ENCODE results near the gene UBXN6. TPM values are rescaled to one million over a fixed set of nuclear protein-coding genes. Genes with fewer than 3 reads are reported as not detected.

UBXN6 gene
- total RNA-seq, 3 donors from 2014 or later, result 57.2 to 73.1 (median 70.7) TPM

- H3K4me1 Mint-ChIP-seq (ENCODE audit: low read depth), result peaks cover 54% of the 10 kb centered on the region
- no peak for ATAC-seq
- H3K4me3 Mint-ChIP-seq, result peak overlapping the region; percentile 89
- no peak for DNase-seq
- H3K27me3 Mint-ChIP-seq (ENCODE audit: low read depth), result no peaks in the 10 kb centered on the region
- no peaks in the 10 kb centered on the region for H3K9me3 Mint-ChIP-seq
- H3K36me3 Mint-ChIP-seq (ENCODE audit: insufficient read depth), result peaks cover 4% of the 10 kb centered on the region
Measured at GRCh38 chr19:4401769-4402170, 55.8 kb downstream of the UBXN6 start.

GRCh38 chr19:4400135-4400936 lies 57.3 kb downstream of the UBXN6 start, which contains the start of gene SH3GL1:
SH3GL1 (minus strand) TSS chr19:4400547; CDS start chr19:4400368, 179 bp downstream.
- DNase-seq, result peak; percentile 94
- Mint-ChIP-seq H3K9me3 (no peaks in the 10 kb centered on the region), H3K4me1 (ENCODE audit: low read depth) (peaks cover 61% of the 10 kb centered on the region), H3K36me3 (ENCODE audit: insufficient read depth) (peaks cover 8% of the 10 kb centered on the region), H3K4me3 (peak within 1 kb of the TSS; percentile 89), H3K27me3 (ENCODE audit: low read depth) (no peaks in the 10 kb centered on the region)
- ATAC-seq, result peak; percentile 69 to 70

- H3K27me3 Mint-ChIP-seq (ENCODE audit: low read depth), result no peaks in the 10 kb centered on the region
- H3K4me3 Mint-ChIP-seq, result peak overlapping the region; percentile 89
- H3K4me1 Mint-ChIP-seq (ENCODE audit: low read depth), result peaks cover 64% of the 10 kb centered on the region
- H3K36me3 Mint-ChIP-seq (ENCODE audit: insufficient read depth), result peaks cover 9% of the 10 kb centered on the region
- ATAC-seq (peak; percentile 4 to 12), DNase-seq (no peak)
- no peaks in the 10 kb centered on the region for H3K9me3 Mint-ChIP-seq
Measured at GRCh38 chr19:4399812-4400134, 57.8 kb downstream of the UBXN6 start.

- Mint-ChIP-seq H3K4me3 (peak overlapping the region; percentile 16), H3K4me1 (ENCODE audit: low read depth) (peaks cover 62% of the 10 kb centered on the region), H3K9me3 (no peaks in the 10 kb centered on the region), H3K27me3 (ENCODE audit: low read depth) (no peaks in the 10 kb centered on the region), H3K36me3 (ENCODE audit: insufficient read depth) (peaks cover 15% of the 10 kb centered on the region)
- DNase-seq, result no peak
- ATAC-seq, result no peak
Measured at GRCh38 chr19:4396949-4397783, 60.4 kb downstream of the UBXN6 start.

Other genes with a start within 250 kb of the UBXN6 start
- gene EBI3, start 228.3 kb downstream of the UBXN6 start, total RNA-seq, result 10 to 100 TPM in 1 of 3 donors, 1 to 10 TPM in 2; 6.3 to 26.2 (median 9.9) TPM
- gene YJU2, start 210.7 kb downstream of the UBXN6 start, total RNA-seq, result 10 to 100 TPM; 59.7 to 60.7 (median 59.9) TPM
- gene SHD, start 178.5 kb downstream of the UBXN6 start, total RNA-seq, result not detected
- gene TMIGD2, start 155.4 kb downstream of the UBXN6 start, total RNA-seq, result 1 to 10 TPM; 1.9 to 2.7 (median 2.1) TPM
- gene FSD1, start 153.2 kb downstream of the UBXN6 start, total RNA-seq, result 10 to 100 TPM in 1 of 3 donors, 1 to 10 TPM in 2; 5.9 to 10.4 (median 9.1) TPM
- 10 to 100 TPM; 11.1 to 13.2 (median 12.8) TPM for gene STAP2, start 119.0 kb downstream of the UBXN6 start, total RNA-seq
- 10 to 100 TPM; 16.0 to 18.6 (median 18.1) TPM for gene MPND, start 114.2 kb downstream of the UBXN6 start, total RNA-seq
- gene SH3GL1, start 57.2 kb downstream of the UBXN6 start, total RNA-seq, result 10 to 100 TPM; 50.8 to 52.6 (median 52.2) TPM
- gene CHAF1A, start 55.2 kb downstream of the UBXN6 start, total RNA-seq, result 10 to 100 TPM; 59.1 to 81.0 (median 64.3) TPM
- gene HDGFL2, start 14.5 kb upstream of the UBXN6 start, total RNA-seq, result 10 to 100 TPM; 38.9 to 41.8 (median 40.7) TPM
- gene PLIN4, start 60.7 kb upstream of the UBXN6 start, total RNA-seq, result under 1 TPM in 1 of 3 donors, not detected in 2; 0.03 TPM
- under 1 TPM in 1 of 3 donors, not detected in 2; 0.10 TPM for gene PLIN5, start 77.4 kb upstream of the UBXN6 start, total RNA-seq
- gene LRG1, start 82.2 kb upstream of the UBXN6 start, total RNA-seq, result under 1 TPM; 0.08 to 0.24 (median 0.15) TPM
- under 1 TPM; 0.08 to 0.18 (median 0.14) TPM for gene SEMA6B, start 101.9 kb upstream of the UBXN6 start, total RNA-seq
- 1 to 10 TPM; 3.2 to 4.0 (median 3.9) TPM for gene TNFAIP8L1, start 181.7 kb upstream of the UBXN6 start, total RNA-seq
- gene MYDGF, start 212.5 kb upstream of the UBXN6 start, total RNA-seq, result 100 to 1,000 TPM; 129 to 150 (median 134) TPM